Measurements from ENCODE around the gene ZNF460.

- TF ChIP-seq CTCF (IDR thresholded peaks at IDR 0.05 in 4 of 5, conservative IDR thresholded peaks at IDR 0.05 in 1 of 5) (no peak), POLR2A (IDR thresholded peaks at IDR 0.05) (no peak)
These were observed 39.1 kb upstream of the ZNF460 start for GRCh38 chr19:57241176-57241575.

Data from gastrocnemius medialis (tissue), 4 donors.